Heart left ventricle (tissue), 16 donors: ENCODE measurements around the gene TEX38. TPM values are rescaled to one million over a fixed set of nuclear protein-coding genes. Genes with fewer than 3 reads are reported as not detected.

ENCODE experiments used
- ATAC-seq, 4 donors: fragments of 200-7000 bp; cut with Tn5 transposase; one replicate each; pipeline ENCODE4 v1.9.1; 2020 to 2022; ENCODE audit warnings: moderate library complexity in 4 of 4, mild to moderate bottlenecking in 3 of 4, moderate number of reproducible peaks in 1 of 4
- DNase-seq, 5 donors: peaks; one replicate each; pipeline ENCODE4 v3.0.0-alpha.2; 2020
- H3K27ac ChIP-seq, 12 donors: fragments of 200-600 bp; sonication (generic) in 4 of 12; one replicate each; pipeline versions ENCODE4 v1.5.0 to v1.8.0; 2016 to 2022; ENCODE audit warnings: mild to moderate bottlenecking in 2 of 12
- H3K27me3 ChIP-seq, 9 donors: fragments of 200-600 bp; sonication (generic) in 2 of 9; one replicate each; pipeline versions ENCODE4 v1.5.1 to v1.8.0; 2016 to 2022; ENCODE audit warnings: mild to moderate bottlenecking in 3 of 9
- H3K36me3 ChIP-seq, 9 donors: fragments of 200-600 bp; sonication (generic) in 2 of 9; one replicate each; pipeline versions ENCODE4 v1.5.0 to v1.8.0; 2018 to 2022; ENCODE audit warnings: mild to moderate bottlenecking in 2 of 9
- H3K4me1 ChIP-seq, 12 donors: fragments of 200-600 bp; sonication (generic) in 4 of 12; one replicate each; pipeline versions ENCODE4 v1.5.0 to v1.8.0; 2016 to 2022; ENCODE audit warnings: mild to moderate bottlenecking in 3 of 12
- H3K4me3 ChIP-seq, 12 donors: fragments of 200-600 bp; sonication (generic) in 4 of 12; one replicate each; pipeline versions ENCODE4 v1.5.0 to v1.8.0; 2017 to 2022; ENCODE audit warnings: mild to moderate bottlenecking in 9 of 12, moderate library complexity in 4 of 12
- H3K9me3 ChIP-seq, 12 donors: fragments of 200-600 bp; sonication (generic) in 4 of 12; one replicate each; pipeline versions ENCODE4 v1.5.0 to v1.8.0; 2016 to 2022; ENCODE audit warnings: mild to moderate bottlenecking in 1 of 12
- CTCF ChIP-seq, 12 donors: fragments of 200-600 bp; sonication (generic) in 4 of 12; IDR thresholded peaks; one replicate each; pipeline versions ENCODE4 v1.5.0 to v1.8.0; 2018 to 2022; ENCODE audit warnings: antibody characterized with exemption in 12 of 12, mild to moderate bottlenecking in 5 of 12
- POLR2A ChIP-seq, 2 donors: fragments of 450-650 bp; IDR thresholded peaks; one replicate each; pipeline ENCODE4 v1.6.1; 2017; ENCODE audit warnings: antibody characterized with exemption in 2 of 2, mild to moderate bottlenecking in 2 of 2, moderate library complexity in 2 of 2
- WGBS, 4 donors: extraction: QIAGEN DNeasy Blood & Tissue Kit in 2 of 4; methylation state at CpG; one replicate each; pipeline versions ENCODE4 v1.1.5 to v1.1.7; 2013 to 2018; 5-methylcytosine and 5-hydroxymethylcytosine counted together
- intact Hi-C, 10 donors: fragments of 100-400 bp; cut with DNase I; formaldehyde crosslinking; loops; one replicate each; pipeline versions ENCODE4 v1.11.1 to v1.14.2; 2022
- polyA plus RNA-seq, 2 donors: library from polyadenylated mRNA; stranded (reverse); fragments of 200-250 nt; gene quantifications; one replicate each; pipeline ENCODE4 v1.2.3, GENCODE V29; 2013
- total RNA-seq, 9 donors: library from RNA; depleted of rRNA in 2 of 9; stranded (reverse); fragments of >200 nt in 2 of 9; fragmentation: NEBNext Ultra II Directional in 3 of 9; extraction: Animal tissue kit (Norgen Biotek cat#: 25700) in 3 of 9; gene quantifications; one replicate each; pipeline versions ENCODE4 v1.1.0 to v1.2.4, GENCODE V29; 2016 to 2023
- donor health status: ischemic (EF 13 %, LVEDD 7.1; RV severe dilation, severe dysfunction).
- donor health status: healthy with polysubstance abuse.
- donor health status: DM: no; HTN: yes; CAD: no.
- donor health status: DM: no; HTN: no; CAD: no.
- donor health status: ischemic (EF 25% LVEDD 6.9; RV normal size, moderate dysfunction).
- donor health status: ischemic (EF 25% LVEDD 5.7; RV mildly dilated, moderate dysfunction).
- donor health status: healthy.
- donor health status: DM: yes; HTN: yes; CAD: no.
- donor health status: ischemic (EF 35%, LVEDD 5.7; RV mildly dilated, moderate dysfunction).
- donor health status: nonischemic (EF 11% LVEDD 7.7; RV severe dilation, severe dysfunction).
- donor health status: DM: yes; HTN: yes; CAD: no.
- donor health status: PGD.
- donor health status: ischemic (EF 29% LVEDD 5.4; RV normal size, mild dysfunction).
- donor health status: nonischemic (EF 23%, LVEDD 6.1; RV moderate dilation, normal function).

The TEX38 gene
- total and polyA plus RNA-seq, 11 donors: 0.81 TPM; not detected in 10

GRCh38 chr1:46703927-46704641, 32.4 kb downstream of the TEX38 start:
- H3K4me1 ChIP-seq: peaks cover 0 to 9% (median 0%) of the 10 kb centered on the region in 12 donors
- no peak overlapping the region for H3K27ac ChIP-seq
- TF ChIP-seq POLR2A (IDR thresholded peaks at IDR 0.05) (no peak), CTCF (IDR thresholded peaks at IDR 0.05) (no peak)
- no peak overlapping the region for H3K4me3 ChIP-seq
- no peak for DNase-seq
- intact Hi-C loops: no loop called here
- H3K36me3 ChIP-seq: peaks cover 0 to 97% (median 76%) of the 10 kb centered on the region in 9 donors
- WGBS, 4 donors: 90 to 95% (median 93%) methylated on average over 3 of the region's 3 CpGs
- H3K9me3 ChIP-seq: no peaks in the 10 kb centered on the region
- H3K27me3 ChIP-seq: no peaks in the 10 kb centered on the region
- ATAC-seq: no peak

GRCh38 chr1:46705408-46705807, 33.8 kb downstream of the TEX38 start:
- intact Hi-C loops: no loop called here
- H3K4me3 ChIP-seq: no peak overlapping the region
- DNase-seq (no peak), ATAC-seq (no peak)
- H3K4me1 ChIP-seq: peaks cover 0 to 9% (median 0%) of the 10 kb centered on the region in 12 donors
- 78 to 82% (median 79%) methylated on average over 9 of the region's 9 CpGs for WGBS, 4 donors
- no peaks in the 10 kb centered on the region for H3K9me3 ChIP-seq
- no peak for TF ChIP-seq CTCF (IDR thresholded peaks at IDR 0.05)
- TF ChIP-seq POLR2A (IDR thresholded peaks at IDR 0.05): no peak
- no peak overlapping the region for H3K27ac ChIP-seq
- H3K27me3 ChIP-seq: no peaks in the 10 kb centered on the region
- H3K36me3 ChIP-seq: peaks cover 0 to 97% (median 88%) of the 10 kb centered on the region in 9 donors

- ATAC-seq: no peak
- TF ChIP-seq POLR2A (IDR thresholded peaks at IDR 0.05): no peak
- TF ChIP-seq CTCF (IDR thresholded peaks at IDR 0.05): no peak
- 94 to 100% (median 100%) methylated on average over 1 of the region's 1 CpG for WGBS, 4 donors
- Histone ChIP-seq H3K27me3 (no peaks in the 10 kb centered on the region), H3K9me3 (no peaks in the 10 kb centered on the region), H3K27ac (no peak overlapping the region), H3K4me1 (peaks cover 0 to 4% (median 0%) of the 10 kb centered on the region in 12 donors), H3K36me3 (peaks cover 0 to 99% (median 94%) of the 10 kb centered on the region in 9 donors), H3K4me3 (no peak overlapping the region)
- no peak for DNase-seq
- intact Hi-C loops: no loop called here
Observed at GRCh38 chr1:46708121-46708520, 36.5 kb downstream of the TEX38 start.

GRCh38 chr1:46714976-46715375, 43.3 kb downstream of the TEX38 start:
- intact Hi-C loops: loop anchor here in 6 of 10 donors (5.0 to 10.0 kb wide), 5 partner anchors 43 to 308 kb away; partner anchors contain the start of genes MOB3C (in 4 of the 6), TEX38 (in 2 of the 6) and ATPAF1 (in 1 of the 6)
- H3K4me1 ChIP-seq: peaks cover 9 to 34% (median 27%) of the 10 kb centered on the region in 12 donors
- H3K36me3 ChIP-seq: peaks cover 0 to 65% (median 60%) of the 10 kb centered on the region in 9 donors

More at GRCh38 chr1:46714976-46715375, 43.3 kb downstream of the TEX38 start:
- Histone ChIP-seq H3K4me3 (no peak overlapping the region), H3K27ac (no peak overlapping the region), H3K27me3 (no peaks in the 10 kb centered on the region), H3K9me3 (no peaks in the 10 kb centered on the region)
- ATAC-seq (no peak), DNase-seq (no peak)
- TF ChIP-seq POLR2A (IDR thresholded peaks at IDR 0.05): no peak
- no peak for TF ChIP-seq CTCF (IDR thresholded peaks at IDR 0.05)
- 81 to 90% (median 88%) methylated on average over 3 of the region's 3 CpGs for WGBS, 4 donors
